Globus pallidus (tissue), 1 donor: Measurements from ENCODE around the gene ASB6.

Source experiments
- DNase-seq: peaks from one replicate; pipeline ENCODE4 v3.0.0-alpha.2; 2015; ENCODE audit warnings: low spot score

ASB6 gene

GRCh38 chr9:129626079-129626624 lies 15.8 kb downstream of the ASB6 start, which contains the start of gene NTMT1:
Gene NTMT1, plus strand, starts transcription at chr9:129626163. Its CDS starts 6,541 bp downstream, at chr9:129632704.
- peak; percentile 86 for DNase-seq

- DNase-seq = no peak
Measured at GRCh38 chr9:129624947-129625346, 17.0 kb downstream of the ASB6 start.

DNA sequence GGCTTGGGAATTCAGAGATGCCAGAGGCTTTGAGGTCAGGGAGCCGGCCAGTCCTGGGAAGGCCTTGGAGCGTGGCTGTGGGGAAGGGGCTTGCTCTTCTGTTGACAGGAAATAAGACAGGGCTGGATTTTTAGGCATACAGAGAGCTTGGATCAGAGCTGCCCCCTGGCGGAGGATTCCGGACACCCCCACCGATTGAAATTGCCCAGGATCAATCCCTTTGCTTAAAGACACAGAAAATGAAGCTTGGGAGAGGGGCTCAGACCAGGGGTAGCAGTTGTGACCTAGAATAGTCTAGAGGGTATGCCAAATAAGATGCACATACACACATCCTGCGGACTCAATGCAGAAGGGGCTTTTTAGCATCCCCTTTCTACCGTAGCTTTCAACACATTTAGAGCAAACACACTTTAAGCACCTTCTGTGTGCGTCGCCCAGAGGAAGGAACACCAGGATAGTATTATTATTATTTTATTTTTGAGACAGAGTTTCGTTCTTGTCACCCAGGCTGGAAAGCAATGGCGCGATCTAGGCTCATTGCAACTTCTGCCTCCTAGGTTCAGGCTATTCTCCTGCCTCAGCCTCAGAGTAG lies 17.7 kb downstream of the ASB6 start:
- DNase-seq = no peak

DNA sequence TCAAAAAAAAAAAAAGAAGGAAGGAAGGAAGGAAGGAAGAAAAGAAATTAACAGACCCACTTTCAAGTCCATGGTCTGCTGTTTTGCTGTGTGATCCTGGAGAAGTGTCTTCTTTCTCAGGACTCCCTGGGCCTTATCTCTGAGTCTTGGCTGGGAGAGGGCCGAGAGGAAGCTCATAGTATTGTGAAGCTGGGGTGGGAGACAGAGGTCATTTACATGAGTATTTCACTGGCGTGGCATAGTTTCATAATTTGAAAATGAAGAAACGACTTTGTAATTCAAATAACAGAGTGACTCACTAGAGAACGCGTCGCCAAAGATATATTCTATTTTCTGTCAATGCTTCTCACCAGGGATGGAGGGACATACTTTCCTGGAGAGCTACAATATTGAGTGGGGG lies 18.6 kb downstream of the ASB6 start:
- no peak for DNase-seq

DNA sequence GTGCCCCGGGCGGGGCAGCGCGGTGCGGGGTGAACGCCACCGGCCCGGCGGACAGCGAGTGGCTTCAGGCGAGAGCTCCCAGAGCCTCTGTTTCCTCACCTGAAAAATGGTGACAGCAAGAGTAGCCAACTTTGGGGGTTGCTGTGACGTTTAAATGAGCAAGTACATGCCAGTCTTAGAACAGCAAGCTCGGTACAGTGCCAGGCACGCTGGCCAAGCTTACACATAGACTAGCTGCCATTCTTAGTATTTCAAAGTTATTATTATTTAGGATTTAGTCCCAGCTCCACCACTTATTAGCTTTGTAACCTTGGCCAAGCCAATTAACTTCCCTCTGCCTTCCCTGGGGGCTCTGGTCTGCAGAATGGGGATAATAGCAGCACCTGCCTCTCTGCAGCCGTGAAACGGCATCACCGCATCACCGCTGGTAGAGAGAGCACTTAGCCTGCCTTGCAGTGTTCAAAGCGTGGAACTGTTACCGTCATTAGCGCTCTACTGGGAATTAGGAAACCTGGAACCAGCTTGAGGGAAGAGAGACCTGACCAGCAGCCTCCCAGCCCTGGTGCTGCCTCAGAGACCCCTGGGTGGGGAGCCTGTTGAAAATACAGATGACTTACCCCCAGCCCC lies 21.2 kb downstream of the ASB6 start, which contains the start of gene C9orf50:
TSS of gene C9orf50 (minus strand) at position 433 of the 627 bp plus-strand sequence. CDS start 527 bp downstream, outside the sequence.
- no peak for DNase-seq

GRCh38 chr9:129619787-129620668 lies 21.9 kb downstream of the ASB6 start:
- no peak for DNase-seq

DNA sequence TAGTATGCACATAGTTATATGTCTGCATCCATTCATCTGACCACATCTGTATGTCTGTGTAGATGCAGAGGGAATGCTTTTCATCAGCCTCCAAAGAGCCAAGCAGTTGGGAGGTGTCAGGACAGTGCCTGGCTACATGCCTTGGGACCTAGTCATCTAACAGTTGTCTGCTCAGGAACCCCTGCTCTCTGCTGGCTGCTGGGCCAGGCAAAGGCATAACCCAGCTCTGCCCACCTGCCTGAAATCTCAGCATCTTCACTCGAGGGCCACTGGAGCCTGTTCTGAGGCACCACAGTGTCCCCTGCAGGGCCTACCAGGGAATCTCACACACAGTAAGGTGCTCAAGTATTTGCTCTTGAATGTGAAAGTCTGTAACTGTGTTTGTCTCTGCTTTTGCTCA lies 24.8 kb downstream of the ASB6 start:
- DNase-seq = no peak

- DNase-seq = no peak
Measured at GRCh38 chr9:129615407-129616285, 26.3 kb downstream of the ASB6 start.

GRCh38 chr9:129614932-129615331 lies 27.0 kb downstream of the ASB6 start:
- no peak for DNase-seq

DNA sequence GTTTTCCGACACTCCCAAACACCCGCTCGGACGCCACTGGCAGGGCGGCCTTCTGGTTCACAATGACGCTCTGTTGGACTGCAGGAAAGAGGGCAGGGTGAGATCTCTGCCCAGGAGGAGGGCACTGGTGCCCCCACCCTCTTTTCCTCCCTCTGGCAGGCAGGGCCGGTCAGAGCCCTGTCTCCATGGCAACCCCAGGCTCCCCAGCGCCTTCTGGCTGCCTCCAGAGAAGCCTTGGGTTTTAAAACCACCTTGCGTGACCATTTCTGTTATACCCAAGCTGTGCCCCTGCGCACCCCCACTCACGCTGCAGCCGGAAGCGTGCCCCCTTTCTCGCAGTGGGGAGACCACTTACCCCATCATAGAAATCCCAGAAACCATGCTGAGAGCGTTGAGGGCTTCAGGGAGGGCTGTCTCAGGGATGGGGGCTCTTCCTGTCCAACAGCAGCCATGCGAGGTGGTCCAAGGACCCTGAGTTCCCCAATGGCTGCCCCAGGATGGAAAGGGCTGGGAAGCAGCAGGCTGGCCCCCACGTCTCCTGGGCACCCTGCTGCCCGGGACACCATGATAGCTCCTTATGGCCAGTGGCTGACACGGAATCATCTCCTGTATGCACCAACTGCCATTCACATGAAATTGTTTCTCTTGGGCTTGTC lies 28.3 kb downstream of the ASB6 start:
- DNase-seq = peak; percentile 95

GRCh38 chr9:129612815-129613519 lies 29.0 kb downstream of the ASB6 start:
- DNase-seq = no peak

DNA sequence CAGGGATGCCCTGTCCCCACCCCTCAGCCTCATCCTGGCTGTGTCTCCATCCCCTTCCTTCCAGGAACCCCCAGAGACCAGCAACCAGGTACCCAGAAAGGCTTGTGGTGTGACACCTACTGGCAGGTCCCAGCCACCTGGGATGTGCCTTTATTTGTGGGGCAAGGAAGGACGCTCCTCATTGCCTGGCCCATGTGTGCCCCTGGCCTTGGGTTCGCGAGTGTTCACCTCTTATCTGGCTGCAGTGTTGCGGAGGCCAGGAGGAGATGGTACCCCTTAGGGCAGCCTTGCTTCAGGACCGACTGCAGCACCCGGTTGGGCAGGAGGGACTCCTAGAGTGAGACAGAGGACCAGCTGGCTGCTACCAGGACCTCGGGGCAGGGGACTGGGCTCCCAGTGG lies 29.8 kb downstream of the ASB6 start:
- DNase-seq = no peak

DNA sequence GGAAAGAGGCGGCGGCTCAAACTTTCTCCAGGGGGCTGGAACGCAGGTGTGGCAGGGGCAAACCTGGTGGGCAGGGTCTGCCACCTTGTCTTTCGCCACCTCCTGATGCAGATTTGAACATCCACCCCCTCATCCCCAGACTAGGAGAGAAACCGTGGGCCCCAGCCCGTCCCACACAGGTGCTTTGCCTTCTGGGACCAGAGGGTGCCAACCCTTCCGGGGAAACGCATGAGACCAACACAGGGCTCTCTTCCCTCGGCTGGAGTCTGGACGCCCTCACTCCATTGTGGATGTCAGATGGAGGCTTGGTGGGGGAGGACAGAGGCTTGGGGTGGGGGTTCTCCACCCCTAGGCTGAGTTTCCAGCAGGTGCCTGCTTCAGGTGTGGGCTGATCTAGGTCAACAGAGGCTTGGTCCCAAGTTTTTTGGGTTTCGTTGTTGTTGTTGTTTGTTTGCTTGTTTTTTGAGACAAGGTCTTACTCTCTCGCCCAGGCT lies 30.6 kb downstream of the ASB6 start:
- DNase-seq = no peak

GRCh38 chr9:129610473-129611306 lies 31.3 kb downstream of the ASB6 start:
- DNase-seq = peak; percentile 64

DNA sequence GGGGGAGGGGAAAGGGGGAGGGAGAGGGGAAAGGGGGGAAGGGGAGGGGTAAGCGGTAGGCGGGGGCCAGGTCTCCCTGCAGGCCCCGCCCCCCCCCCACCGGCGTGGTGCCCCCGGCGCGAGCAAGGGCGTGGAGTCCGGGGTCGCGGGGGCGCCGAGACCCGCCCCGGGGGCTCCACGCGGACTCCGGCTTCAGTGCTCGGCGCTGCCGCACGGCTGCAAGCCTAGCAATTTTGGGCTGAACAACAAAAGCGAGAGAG lies 31.8 kb downstream of the ASB6 start:
- no peak for DNase-seq

GRCh38 chr9:129609486-129610212 lies 32.3 kb downstream of the ASB6 start:
- DNase-seq = no peak

DNA sequence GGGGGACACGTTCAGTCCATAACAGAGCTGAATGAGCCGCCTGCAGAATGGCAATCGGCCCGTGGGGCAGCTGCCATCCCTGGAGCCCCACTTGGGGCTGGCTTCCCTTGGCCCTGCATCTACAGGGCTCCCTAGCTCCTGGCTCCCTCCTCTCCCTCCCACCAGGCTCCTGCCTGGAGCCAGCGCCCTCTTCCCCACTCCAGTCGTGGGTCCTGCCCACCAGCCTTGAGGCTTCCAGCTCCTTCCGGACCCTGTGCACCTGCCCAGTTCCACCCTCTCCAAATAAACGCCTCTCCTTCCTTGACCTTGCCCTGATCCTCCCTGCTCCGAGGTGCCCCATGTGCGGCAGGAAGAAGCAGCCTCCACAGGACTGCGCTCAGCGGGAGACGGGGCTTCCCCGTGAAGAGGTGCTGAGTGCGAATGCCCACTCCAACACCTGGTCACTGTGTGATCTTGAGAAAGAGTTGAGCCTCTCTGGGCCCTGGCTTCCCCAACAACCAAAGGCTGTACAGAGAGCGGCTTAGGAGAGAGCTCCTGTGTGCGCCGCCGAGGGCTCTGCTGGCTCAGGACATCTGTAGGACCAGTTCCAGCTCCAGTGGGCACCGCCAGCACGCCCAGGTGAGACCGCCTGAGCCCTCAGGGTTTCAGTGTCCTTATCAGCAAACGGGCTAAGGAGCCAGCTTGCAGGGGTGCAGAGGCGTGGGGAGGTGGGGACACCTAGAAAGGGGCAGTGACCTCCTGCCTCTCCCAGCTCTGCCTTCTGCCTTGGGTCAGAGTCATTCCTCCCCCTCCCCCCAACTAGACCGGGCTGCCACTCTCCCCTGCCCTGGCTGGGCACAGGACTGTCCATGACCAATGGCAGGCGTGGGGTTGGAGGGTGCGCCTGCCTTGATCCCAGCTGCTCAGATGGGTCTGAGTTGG lies 33.1 kb downstream of the ASB6 start:
- DNase-seq = no peak

- DNase-seq = no peak
Measured at GRCh38 chr9:129607027-129607387, 34.9 kb downstream of the ASB6 start.
